Peyer's patch (tissue), 4 donors: ENCODE data around the gene OR51A7. TPM values are rescaled to one million over a fixed set of nuclear protein-coding genes. Genes with fewer than 3 reads are reported as not detected.

Source experiments
- DNase-seq, 3 donors: peaks; one replicate each; pipeline ENCODE4 v3.0.0-alpha.2; 2017 to 2019
- H3K27ac ChIP-seq, 4 donors: fragments of 200-600 bp; sonication (generic); one replicate each; pipeline ENCODE4 v1.5.1; 2016 to 2019
- H3K27me3 ChIP-seq, 2 donors: fragments of 200-600 bp; sonication (generic); one replicate each; pipeline ENCODE4 v1.5.1; 2019
- H3K36me3 ChIP-seq, 3 donors: fragments of 200-600 bp; sonication (generic); one replicate each; pipeline ENCODE4 v1.5.1; 2016 to 2019
- H3K4me1 ChIP-seq, 4 donors: fragments of 200-600 bp; sonication (generic); one replicate each; pipeline ENCODE4 v1.5.1; 2016 to 2019
- H3K4me3 ChIP-seq, 4 donors: fragments of 200-600 bp; sonication (generic); 1 replicate in 3 of 4; 2 replicates in 1 of 4; pipeline ENCODE4 v1.5.1; 2016 to 2019; ENCODE audit warnings: mild to moderate bottlenecking in 1 of 4
- H3K9me3 ChIP-seq, 4 donors: fragments of 200-600 bp; sonication (generic); one replicate each; pipeline ENCODE4 v1.5.1; 2016 to 2019; ENCODE audit warnings: mild to moderate bottlenecking in 1 of 4
- CTCF ChIP-seq, 6 experiments: fragments of 450-650 bp in 4 of 6; fragments of 200-600 bp in 2 of 6; sonication (generic) in 1 of 6; IDR thresholded peaks; one replicate each; pipeline ENCODE4 v1.5.1; 2017 to 2019; ENCODE audit warnings: antibody characterized with exemption in 6 of 6, mild to moderate bottlenecking in 3 of 6, moderate library complexity in 1 of 6
- POLR2A ChIP-seq, 2 donors: fragments of 450-650 bp; IDR thresholded peaks; one replicate each; pipeline ENCODE4 v1.5.1; 2017; ENCODE audit warnings: antibody characterized with exemption in 2 of 2, mild to moderate bottlenecking in 2 of 2, moderate library complexity in 2 of 2
- total RNA-seq, 4 donors: library from RNA; depleted of rRNA; stranded (reverse); fragments of >200 nt; gene quantifications; one replicate each; pipeline ENCODE4 v1.1.0, GENCODE V29; 2016

Gene OR51A7
- total RNA-seq, 4 donors from 2014 or later, result not detected

- TF ChIP-seq CTCF (IDR thresholded peaks at IDR 0.05), result no peak
- no peak for TF ChIP-seq POLR2A (IDR thresholded peaks at IDR 0.05)
- DNase-seq, result no peak
These were observed 21.6 kb upstream of the OR51A7 start, which contains the start of gene OR51T1 for GRCh38 chr11:4881860-4882500. Gene OR51T1, plus strand, starts transcription at chr11:4881900. Its CDS starts 0 bp downstream, at chr11:4881900.

GRCh38 chr11:4882543-4882942, 21.0 kb upstream of the OR51A7 start:
- TF ChIP-seq CTCF (IDR thresholded peaks at IDR 0.05) (no peak), POLR2A (IDR thresholded peaks at IDR 0.05) (no peak)
- Histone ChIP-seq H3K27me3 (no peaks in the 10 kb centered on the region), H3K9me3 (no peaks in the 10 kb centered on the region), H3K27ac (no peak overlapping the region), H3K4me3 (no peak overlapping the region), H3K36me3 (no peaks in the 10 kb centered on the region), H3K4me1 (no peaks in the 10 kb centered on the region)
- DNase-seq, result no peak

More at GRCh38 chr11:4881860-4882500, 21.6 kb upstream of the OR51A7 start, which contains the start of gene OR51T1:
- Histone ChIP-seq H3K4me3 (no peak within 1 kb of the TSS), H3K36me3 (no peaks in the 10 kb centered on the region), H3K4me1 (no peaks in the 10 kb centered on the region), H3K27ac (no peak within 1 kb of the TSS), H3K27me3 (no peaks in the 10 kb centered on the region), H3K9me3 (no peaks in the 10 kb centered on the region)

- DNase-seq, result no peak
- H3K4me1 ChIP-seq, result no peaks in the 10 kb centered on the region
- H3K36me3 ChIP-seq, result no peaks in the 10 kb centered on the region
- H3K27me3 ChIP-seq, result no peaks in the 10 kb centered on the region
- no peak for TF ChIP-seq CTCF (IDR thresholded peaks at IDR 0.05)
- no peak for TF ChIP-seq POLR2A (IDR thresholded peaks at IDR 0.05)
- H3K9me3 ChIP-seq, result no peaks in the 10 kb centered on the region
- no peak overlapping the region for H3K4me3 ChIP-seq
- H3K27ac ChIP-seq, result no peak overlapping the region
These were observed 19.2 kb upstream of the OR51A7 start for GRCh38 chr11:4884361-4884760.

GRCh38 chr11:4886186-4886585, 17.4 kb upstream of the OR51A7 start:
- TF ChIP-seq CTCF (IDR thresholded peaks at IDR 0.05), result no peak
- TF ChIP-seq POLR2A (IDR thresholded peaks at IDR 0.05), result no peak
- no peak for DNase-seq

GRCh38 chr11:4887591-4887990, 16.0 kb upstream of the OR51A7 start:
- Histone ChIP-seq H3K27me3 (no peaks in the 10 kb centered on the region), H3K27ac (no peak overlapping the region), H3K4me1 (no peaks in the 10 kb centered on the region), H3K9me3 (no peaks in the 10 kb centered on the region), H3K36me3 (no peaks in the 10 kb centered on the region), H3K4me3 (no peak overlapping the region)
- TF ChIP-seq POLR2A (IDR thresholded peaks at IDR 0.05) (no peak), CTCF (IDR thresholded peaks at IDR 0.05) (no peak)
- DNase-seq, result no peak

More at GRCh38 chr11:4886186-4886585, 17.4 kb upstream of the OR51A7 start:
- no peaks in the 10 kb centered on the region for H3K27me3 ChIP-seq
- no peak overlapping the region for H3K27ac ChIP-seq
- no peaks in the 10 kb centered on the region for H3K9me3 ChIP-seq
- H3K36me3 ChIP-seq, result no peaks in the 10 kb centered on the region
- H3K4me1 ChIP-seq, result no peaks in the 10 kb centered on the region
- no peak overlapping the region for H3K4me3 ChIP-seq
